K562 (cell line): ENCODE measurements around the gene PTGES3. TPM values are rescaled to one million over a fixed set of nuclear protein-coding genes. Genes with fewer than 3 reads are reported as not detected.

ENCODE experiments used
- ATF1 ChIP-seq, 2 experiments: fragments of 450-650 bp in 1 of 2; IDR thresholded peaks; 2 replicates each; pipeline ENCODE4 v1.6.1; 2016; ENCODE audit warnings: missing compliant biosample characterization in 1 of 2, missing genetic modification characterization in 1 of 2
- FOXM1 ChIP-seq, 2 experiments: fragments of 450-650 bp in 1 of 2; sonication (generic) in 1 of 2; formaldehyde crosslinking in 1 of 2; IDR thresholded peaks; 2 replicates each; pipeline versions ENCODE4 v1.6.1 to v1.9.0; 2017 to 2022; ENCODE audit warnings: low read depth in 2 of 2, mild to moderate bottlenecking in 2 of 2, missing genetic modification reagents in 1 of 2, moderate library complexity in 1 of 2
- GABPB2 ChIP-seq: fragments of 250-450 bp; sonication (Bioruptor Pico); conservative IDR thresholded peaks from 2 replicates; pipeline ENCODE4 v1.5.1; 2021; ENCODE audit warnings: mild to moderate bottlenecking
- HES1 ChIP-seq: fragments of 450-650 bp; IDR thresholded peaks from 2 replicates; pipeline ENCODE4 v1.6.1; 2016; ENCODE audit warnings: low read depth, mild to moderate bottlenecking, moderate library complexity
- KLF13 ChIP-seq: fragments of 450-650 bp; IDR thresholded peaks from 2 replicates; pipeline ENCODE4 v1.6.1; 2016; ENCODE audit warnings: missing genetic modification characterization, low read depth, mild to moderate bottlenecking, missing compliant biosample characterization, moderate library complexity, borderline replicate concordance
- SMARCB1 ChIP-seq: IDR thresholded peaks from 2 replicates; pipeline ENCODE4 v1.6.1; 2011; ENCODE audit warnings: improper control_type of control experiment, low read depth; ENCODE audit not compliant: insufficient read length
- ZNF184 ChIP-seq: sonication (generic); formaldehyde crosslinking; IDR thresholded peaks from 2 replicates; pipeline ENCODE4 v1.5.0; 2020; ENCODE audit warnings: missing genetic modification reagents
- ZNF41 ChIP-seq: fragments of 250-450 bp; sonication (Bioruptor Pico); conservative IDR thresholded peaks from 2 replicates; pipeline ENCODE4 v1.4.0; 2020; ENCODE audit warnings: mild to moderate bottlenecking
- ZNF609 ChIP-seq: sonication (generic); formaldehyde crosslinking; IDR thresholded peaks from 2 replicates; pipeline ENCODE4 v1.8.1; 2023; ENCODE audit warnings: missing genetic modification reagents, mild to moderate bottlenecking, borderline replicate concordance
- ZNF695 ChIP-seq: fragments of 450-650 bp; formaldehyde crosslinking; IDR thresholded peaks from 2 replicates; pipeline ENCODE4 v1.4.0; 2020; ENCODE audit warnings: mild to moderate bottlenecking, moderate library complexity
- ZSCAN32 ChIP-seq: fragments of 450-650 bp; formaldehyde crosslinking; IDR thresholded peaks from 2 replicates; pipeline ENCODE4 v1.4.0; 2020; ENCODE audit warnings: mild to moderate bottlenecking, moderate library complexity
- polyA plus RNA-seq, 8 experiments: library from polyadenylated mRNA; depleted of rRNA in 4 of 8; stranded (reverse) in 5 of 8; unstranded in 3 of 8; fragments of >200 nt; fragmentation: Nextera tagmentation in 2 of 8; fragmentation: Illumina TruSeq in 1 of 8; extraction: Ambion mirVana in 2 of 8; extraction: Trizol in 1 of 8; gene quantifications; 2 replicates each; pipeline versions ENCODE4 v1.2.1 to v1.2.3, GENCODE V29; 2011 to 2014; ENCODE audit warnings: inconsistent platforms in 1 of 8, missing spikeins in 1 of 8
- total RNA-seq, 7 experiments: library from RNA; depleted of rRNA in 6 of 7; stranded (reverse); fragments of >200 nt in 6 of 7; fragmentation: Illumina TruSeq in 2 of 7; extraction: Trizol in 2 of 7; gene quantifications; 2 replicates each; pipeline versions ENCODE4 v1.2.1 to v1.2.3, GENCODE V29; 2011 to 2021; ENCODE audit warnings: low replicate concordance in 1 of 7
- TF ChIP-seq, protein P1 (sequence below): fragments of 250-450 bp; sonication (Bioruptor Pico); IDR thresholded peaks from 2 replicates; pipeline ENCODE4 v1.8.0; 2022; ENCODE audit warnings: moderate library complexity, mild to moderate bottlenecking, inconsistent platforms

The PTGES3 gene
- total and polyA plus RNA-seq, 9 of the 15 experiments (the other 6 are each of a cell fraction or from before 2014, with no cell fraction given), result 163 to 501 (median 213) TPM

DNA sequence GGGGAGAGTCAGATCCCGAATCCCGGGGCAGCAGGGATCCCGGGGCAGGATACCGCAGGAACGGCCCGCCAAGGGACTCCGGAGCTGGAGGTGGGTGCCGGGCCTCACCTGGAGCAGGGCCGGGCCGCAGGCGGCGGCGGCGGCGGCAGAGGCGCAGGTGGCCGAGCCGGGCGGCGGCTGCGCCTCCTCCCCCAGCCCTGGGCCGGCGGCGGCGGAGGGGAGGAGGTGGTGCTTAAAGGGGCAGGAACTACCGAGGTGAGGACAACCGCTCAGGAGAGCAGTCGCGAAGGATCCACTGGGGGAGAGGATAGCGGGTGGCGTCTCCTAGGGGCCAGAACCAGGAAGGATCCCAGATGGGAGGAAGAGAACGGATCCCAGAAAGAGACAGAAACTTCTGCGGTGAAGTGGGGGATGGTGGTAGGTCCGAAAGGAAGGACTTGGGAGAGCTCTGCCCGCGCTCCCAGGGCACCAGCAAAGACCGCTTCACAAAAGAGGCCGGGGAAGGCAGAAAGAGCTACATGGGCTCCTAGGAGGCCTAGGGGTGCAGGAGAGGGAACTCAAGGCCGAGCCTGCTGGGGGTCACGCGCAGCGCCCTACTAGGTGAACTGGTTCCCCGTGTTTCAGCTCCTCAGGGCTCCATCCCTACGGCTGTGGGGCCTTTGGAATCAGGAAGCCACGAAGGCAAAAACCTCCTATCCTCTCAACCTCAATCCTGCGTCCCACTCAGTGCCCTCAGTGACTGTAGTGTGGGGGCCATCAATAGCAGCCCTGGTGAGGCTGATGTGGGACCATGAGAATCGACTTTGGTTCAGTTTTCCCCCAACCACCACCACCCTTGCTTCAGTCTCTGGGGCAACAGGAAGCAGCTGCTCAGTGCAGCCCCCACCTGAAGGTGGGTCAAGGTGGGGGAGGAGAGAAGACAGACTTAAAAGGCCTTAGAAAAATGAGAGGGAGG lies 53.0 kb downstream of the PTGES3 start (continued):
- no peak for TF ChIP-seq ZNF609 (CRISPR knock-in tag)
- TF ChIP-seq GABPB2 (CRISPR knock-in tag), result no peak
- no peak for TF ChIP-seq FOXM1 (IDR thresholded peaks at IDR 0.05; ENCODE audit: low read depth)
- TF ChIP-seq FOXM1 (CRISPR knock-in tag; IDR thresholded peaks at IDR 0.05; ENCODE audit: low read depth), result no peak
- TF ChIP-seq ATF1 (CRISPR knock-in tag; IDR thresholded peaks at IDR 0.05), result no peak
- TF ChIP-seq ATF1 (tag; IDR thresholded peaks at IDR 0.05), result no peak
- TF ChIP-seq HES1, result no peak
- TF ChIP-seq SMARCB1, result no peak
- TF ChIP-seq ZNF695 (CRISPR knock-in tag), result no peak
- no peak for TF ChIP-seq ZNF41 (CRISPR knock-in tag)
- no peak for TF ChIP-seq KLF13 (tag)
- TF ChIP-seq, protein P1, sequence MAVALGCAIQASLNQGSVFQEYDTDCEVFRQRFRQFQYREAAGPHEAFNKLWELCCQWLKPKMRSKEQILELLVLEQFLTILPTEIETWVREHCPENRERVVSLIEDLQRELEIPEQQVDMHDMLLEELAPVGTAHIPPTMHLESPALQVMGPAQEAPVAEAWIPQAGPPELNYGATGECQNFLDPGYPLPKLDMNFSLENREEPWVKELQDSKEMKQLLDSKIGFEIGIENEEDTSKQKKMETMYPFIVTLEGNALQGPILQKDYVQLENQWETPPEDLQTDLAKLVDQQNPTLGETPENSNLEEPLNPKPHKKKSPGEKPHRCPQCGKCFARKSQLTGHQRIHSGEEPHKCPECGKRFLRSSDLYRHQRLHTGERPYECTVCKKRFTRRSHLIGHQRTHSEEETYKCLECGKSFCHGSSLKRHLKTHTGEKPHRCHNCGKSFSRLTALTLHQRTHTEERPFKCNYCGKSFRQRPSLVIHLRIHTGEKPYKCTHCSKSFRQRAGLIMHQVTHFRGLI (CRISPR knock-in tag), result no peak
- TF ChIP-seq ZSCAN32 (CRISPR knock-in tag), result no peak
- TF ChIP-seq ZNF184, result no peak
